Urothelium cell line (cell line): ENCODE measurements around the gene RPL26.

Source experiments
- DNase-seq: peaks from one replicate; pipeline ENCODE4 v3.0.0; 2011; ENCODE audit warnings: low spot score, mixed read lengths
- FAIRE-seq: peaks from 2 replicates; lab custom pipeline; 2011; peaks lifted over from hg19 to GRCh38; lab: Jason Lieb, UNC

RPL26 gene

DNA sequence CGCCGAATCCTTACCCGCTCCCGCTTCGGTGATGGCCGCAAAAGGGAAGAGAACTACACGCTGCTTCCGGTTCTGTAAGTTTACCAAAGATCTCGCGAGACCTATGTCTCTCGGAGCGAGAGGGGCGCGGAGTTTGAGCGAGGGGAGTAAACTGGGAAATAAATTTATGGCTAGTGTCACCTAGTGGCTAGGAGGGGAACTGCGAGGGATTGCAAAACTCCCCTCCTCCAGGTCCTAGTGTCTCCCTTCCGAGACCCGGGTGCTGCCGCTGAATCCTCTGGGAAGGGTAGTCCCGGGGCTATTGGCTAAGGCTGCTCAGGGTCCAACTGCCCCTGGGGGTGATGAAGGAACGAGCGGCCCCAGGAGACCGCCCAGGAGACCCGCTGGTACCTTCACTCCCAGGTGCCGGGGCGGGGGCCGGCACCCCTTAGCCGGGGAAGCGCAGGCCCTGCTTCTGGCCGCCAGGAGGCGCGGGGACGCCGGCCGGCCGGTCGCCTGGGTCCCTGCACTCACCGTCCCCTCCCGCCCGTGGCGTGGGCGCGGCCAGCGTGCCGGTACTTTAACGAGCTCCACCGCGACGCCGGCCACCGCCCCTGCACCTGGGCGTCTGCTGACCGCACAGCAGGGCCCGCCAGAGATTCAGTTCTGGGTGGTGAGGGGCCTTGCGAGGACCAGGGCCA lies at the start of gene RPL26:
Gene RPL26, minus strand, starts transcription at position 51 of the 680 bp plus-strand sequence. CDS start 883 bp downstream, outside the sequence.
- FAIRE-seq (no peak), DNase-seq (peak; percentile 85)

DNA sequence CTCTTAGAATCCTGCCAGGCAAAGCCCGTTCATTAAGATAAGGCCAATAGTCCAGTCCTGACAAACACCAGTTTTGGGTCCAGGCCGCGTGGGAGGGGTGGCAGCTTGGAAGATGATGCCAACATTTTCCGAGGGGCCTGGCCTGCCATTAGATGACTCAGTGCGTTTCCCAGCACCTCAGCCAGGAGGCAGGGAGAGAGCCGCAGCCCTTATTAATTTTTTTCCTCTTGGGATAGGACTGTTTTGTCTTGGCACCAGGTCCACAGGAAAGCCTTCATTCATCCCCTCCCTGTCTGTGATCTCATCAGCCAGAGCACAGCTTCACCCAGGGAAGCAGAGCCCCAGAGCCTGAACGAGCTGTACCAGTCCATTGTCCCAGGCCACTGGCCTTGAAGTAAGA lies 48.0 kb upstream of the RPL26 start:
- peak; percentile 35 for DNase-seq
- no peak for FAIRE-seq

DNA sequence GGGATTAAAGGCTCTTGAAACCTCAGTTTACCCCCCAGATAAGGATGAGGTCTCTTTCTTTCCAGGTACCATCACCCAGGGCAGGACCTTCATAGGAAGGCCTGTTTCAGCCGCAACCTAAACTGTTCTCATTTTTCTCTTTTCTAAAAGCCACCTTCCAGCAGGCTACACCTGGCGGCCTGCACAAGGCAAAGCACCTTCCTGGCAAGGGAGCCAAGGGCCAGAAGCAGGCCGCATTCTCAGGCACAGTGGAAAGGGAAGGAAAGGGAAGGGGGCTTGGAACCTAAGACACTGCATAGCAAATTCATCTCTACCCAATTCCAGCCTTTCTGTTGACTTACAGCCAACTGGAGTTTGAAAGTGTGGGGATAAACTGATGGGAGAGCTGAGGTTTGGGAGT lies 43.8 kb upstream of the RPL26 start:
- no peak for FAIRE-seq

DNA sequence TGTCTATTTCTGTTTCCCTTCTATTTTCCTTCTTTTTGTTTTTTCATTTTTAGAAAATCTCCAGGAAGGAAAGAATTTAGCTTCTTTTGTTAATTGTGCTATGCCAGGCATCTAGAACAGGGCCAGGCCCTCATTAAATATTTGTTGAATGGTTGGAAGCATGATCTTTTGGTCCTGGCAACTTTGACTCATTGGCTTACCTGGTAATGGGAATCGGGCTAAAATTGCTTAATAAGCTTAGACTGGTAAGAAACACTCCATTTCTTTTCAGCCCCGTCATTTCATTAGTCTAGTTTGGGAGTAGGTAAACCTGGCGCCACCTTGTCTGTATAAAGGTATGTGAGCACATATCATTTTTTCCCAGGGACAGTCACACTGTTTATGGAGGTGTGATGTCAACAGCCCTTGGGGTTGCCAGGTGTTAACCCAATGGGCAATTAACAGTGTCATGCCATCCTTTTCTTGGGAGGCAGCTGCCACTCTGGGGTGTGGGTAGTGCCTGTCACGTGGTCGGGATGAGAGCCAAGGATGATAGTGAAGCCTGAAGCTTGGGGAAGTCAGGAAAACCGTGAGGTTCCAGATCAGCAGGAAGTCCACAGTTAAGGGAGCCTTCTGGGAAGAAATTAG lies 43.2 kb upstream of the RPL26 start:
- DNase-seq: no peak
- no peak for FAIRE-seq

More for the DNA sequence above, 43.8 kb upstream of the RPL26 start:
- DNase-seq: no peak

DNA sequence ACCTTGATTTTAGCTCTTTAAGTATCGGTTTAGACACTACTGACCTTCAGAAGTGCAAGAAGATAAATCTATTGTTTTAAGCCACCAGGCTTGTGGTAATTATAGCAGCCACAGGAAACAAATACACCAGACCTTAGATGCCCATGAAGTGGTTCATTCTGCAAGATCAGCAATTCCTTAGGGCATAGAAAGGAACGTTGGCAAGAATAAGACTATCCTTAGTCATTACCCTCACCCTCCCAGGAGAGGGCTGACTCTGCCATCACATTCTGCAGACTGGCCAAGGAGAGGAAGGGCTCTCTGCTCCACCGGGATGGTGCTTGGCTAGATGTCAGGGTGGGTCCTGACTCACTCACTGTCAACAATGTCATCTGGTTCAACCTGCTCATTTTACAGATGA lies 38.6 kb upstream of the RPL26 start:
- FAIRE-seq (no peak), DNase-seq (no peak)

DNA sequence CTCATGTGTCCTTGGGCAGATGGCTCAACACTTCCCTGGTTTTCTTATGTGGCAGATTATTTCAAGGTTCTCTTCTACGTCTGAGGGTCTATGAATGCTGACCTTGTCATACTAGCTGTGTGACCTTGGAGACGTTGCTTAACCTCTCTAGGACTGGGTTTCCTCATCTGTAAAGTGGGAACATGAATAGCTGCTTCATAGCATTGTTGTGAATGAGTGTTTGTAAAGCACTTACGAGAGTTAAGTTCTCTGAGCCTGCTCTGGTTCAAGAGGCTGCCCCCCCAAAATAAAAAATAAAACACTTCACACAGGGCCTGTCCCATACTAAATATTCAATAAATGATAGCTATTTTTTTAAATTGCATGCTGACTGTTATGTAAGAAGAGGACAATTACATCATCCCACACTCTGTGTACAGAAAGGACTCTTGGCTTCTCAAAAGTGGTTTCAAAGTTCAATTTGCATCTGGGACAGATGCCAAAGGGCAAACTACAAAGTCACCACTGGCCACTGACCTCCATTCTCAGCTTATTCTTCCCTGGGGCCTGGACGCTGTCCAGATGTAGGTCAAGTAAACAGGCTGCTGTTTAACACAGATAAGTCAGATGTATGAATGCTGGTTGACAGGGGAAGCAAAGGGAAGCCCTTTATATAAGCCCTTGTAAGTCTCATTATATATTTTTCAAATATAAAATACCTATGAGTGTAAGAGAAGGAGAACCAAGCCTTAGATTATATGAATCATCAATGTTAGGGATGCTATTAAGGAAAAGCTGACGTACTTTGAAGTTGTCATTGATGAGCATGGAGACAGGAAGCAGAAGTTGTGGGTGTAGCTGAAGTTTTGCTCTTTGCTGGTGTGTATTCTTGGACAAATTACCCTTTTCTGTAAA lies 37.3 kb upstream of the RPL26 start:
- FAIRE-seq (no peak), DNase-seq (no peak)

DNA sequence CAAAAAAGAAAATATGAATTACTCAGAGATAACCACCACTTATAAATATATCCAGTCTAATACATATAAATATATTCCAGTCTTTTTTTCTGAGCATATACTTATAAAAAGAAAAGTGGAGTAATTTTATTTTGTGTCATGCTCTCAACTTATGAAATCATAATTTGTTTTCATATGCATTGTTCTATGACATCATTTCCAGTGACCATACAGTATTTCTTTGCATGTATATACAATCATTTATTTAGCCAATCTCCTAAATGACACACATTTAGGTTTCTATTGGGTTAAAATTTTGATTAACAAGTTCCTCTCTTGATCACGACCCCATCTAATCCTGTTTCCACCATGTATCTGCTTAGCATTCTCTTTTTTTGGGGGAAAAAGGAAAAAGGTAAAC lies 36.3 kb upstream of the RPL26 start:
- no peak for DNase-seq
- no peak for FAIRE-seq

DNA sequence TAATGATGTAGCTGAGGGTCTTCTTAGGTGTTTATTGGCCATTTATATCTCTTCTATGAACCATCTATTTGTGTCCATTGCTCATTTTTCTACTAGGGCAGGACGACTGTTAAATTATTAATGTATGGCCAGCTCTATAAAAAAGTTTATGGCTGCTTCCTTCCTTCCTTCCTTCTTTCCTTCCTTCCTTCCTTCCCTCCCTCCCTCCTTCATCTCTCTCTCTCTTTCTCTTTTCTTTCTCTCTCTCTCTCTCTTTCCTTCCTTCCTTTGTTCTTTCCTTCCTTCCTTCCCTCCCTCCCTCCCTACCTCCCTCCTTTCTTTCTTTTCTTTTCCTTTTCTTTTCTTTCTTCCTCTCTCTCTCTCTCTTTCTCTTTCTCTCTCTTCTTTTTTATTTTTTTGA lies 35.5 kb upstream of the RPL26 start:
- no peak for FAIRE-seq

DNA sequence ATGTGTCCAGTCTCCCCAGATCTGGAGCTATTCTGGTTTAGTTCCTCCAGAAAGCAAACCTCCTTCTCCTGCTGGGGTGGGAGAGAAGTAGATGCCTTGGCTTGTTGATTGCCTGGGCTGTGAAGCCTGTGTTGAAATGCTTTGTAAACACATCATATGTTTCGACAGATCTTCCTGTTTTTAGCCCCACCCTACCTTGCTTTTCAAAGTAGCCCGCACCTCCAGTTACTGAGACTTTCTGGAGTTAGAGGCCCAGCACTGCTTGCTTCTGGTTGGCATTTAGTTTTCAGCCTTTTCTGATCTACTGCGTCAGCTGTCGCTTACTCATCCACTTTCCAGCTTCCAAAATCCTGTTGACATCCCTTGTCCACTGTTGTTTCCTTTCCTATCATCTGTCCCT lies 34.8 kb upstream of the RPL26 start:
- FAIRE-seq (no peak), DNase-seq (no peak)

More for the DNA sequence above, 35.5 kb upstream of the RPL26 start:
- DNase-seq: no peak

DNA sequence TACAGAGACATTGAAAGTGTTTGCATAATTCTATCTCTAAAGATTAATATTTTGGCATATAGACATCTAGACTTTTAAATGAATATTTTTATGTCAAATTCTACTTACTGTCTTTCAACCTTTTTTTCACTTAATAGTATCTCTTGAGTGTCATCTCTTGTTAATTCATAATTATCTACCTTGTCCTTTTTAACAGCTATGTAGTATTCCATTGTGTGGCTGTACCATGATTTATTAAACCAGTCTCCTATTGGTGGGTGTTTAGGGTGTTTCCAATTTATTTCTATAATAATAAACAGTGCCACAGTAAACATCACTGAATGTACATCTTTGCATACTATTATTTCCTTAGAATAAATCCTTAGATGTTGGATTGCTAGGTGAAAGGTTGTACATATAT lies 30.9 kb upstream of the RPL26 start:
- DNase-seq: no peak
- no peak for FAIRE-seq

DNA sequence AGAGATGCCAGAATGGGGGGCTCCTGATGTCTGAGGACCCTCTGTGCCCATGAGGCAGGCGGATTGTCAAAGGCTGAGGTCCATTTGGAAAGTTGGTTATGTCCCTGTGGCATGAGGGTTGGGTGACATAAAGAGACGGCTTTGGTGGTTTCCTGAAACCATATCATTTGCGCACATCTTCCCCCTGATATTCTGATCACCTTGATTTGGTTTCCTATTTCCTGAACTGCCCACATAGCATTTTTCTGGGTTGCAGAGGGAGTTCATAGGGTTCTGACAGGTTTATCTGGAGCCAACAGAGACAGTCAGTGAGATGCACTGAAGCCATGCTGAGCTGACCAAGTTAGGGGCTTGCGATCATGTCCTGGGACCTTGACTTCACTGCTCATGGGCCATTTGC lies 30.3 kb upstream of the RPL26 start:
- DNase-seq: no peak
- no peak for FAIRE-seq

DNA sequence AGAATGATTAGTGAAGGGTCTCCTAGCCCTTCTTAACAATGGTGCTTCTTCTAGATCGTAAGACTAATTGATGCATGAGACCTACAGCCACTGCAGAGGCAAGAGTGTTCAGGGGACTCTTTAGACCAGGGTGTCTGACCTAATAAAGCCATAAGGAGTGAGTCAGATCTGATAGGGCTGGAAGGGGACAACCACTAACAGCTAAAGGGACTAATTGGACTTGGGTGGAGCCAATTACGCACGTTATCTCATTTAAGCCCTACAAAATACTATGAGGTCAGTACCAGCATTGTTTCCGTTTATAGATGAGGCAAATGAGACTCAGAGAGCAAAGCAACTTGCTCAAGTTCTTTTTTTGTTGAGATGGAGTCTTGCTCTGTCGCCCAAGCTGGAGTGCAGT lies 29.1 kb upstream of the RPL26 start:
- FAIRE-seq (no peak), DNase-seq (no peak)

DNA sequence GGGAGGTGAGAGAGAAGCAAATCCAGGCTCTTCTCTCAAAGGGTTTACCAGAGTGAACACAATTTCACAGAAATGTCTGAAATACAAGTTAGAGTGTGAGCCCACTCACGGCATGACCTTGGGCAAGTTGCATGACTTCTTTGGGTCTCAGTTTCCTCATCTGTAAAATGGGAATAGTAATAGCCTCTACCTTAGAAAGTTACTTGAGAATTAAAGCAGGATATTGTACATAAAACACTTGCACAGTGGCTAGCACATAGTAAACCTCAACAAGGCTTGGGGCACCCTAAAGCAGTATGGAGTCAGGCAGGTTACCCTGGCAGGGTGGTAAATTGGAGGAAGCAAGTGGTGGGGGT lies 27.9 kb upstream of the RPL26 start:
- FAIRE-seq: no peak
- no peak for DNase-seq

DNA sequence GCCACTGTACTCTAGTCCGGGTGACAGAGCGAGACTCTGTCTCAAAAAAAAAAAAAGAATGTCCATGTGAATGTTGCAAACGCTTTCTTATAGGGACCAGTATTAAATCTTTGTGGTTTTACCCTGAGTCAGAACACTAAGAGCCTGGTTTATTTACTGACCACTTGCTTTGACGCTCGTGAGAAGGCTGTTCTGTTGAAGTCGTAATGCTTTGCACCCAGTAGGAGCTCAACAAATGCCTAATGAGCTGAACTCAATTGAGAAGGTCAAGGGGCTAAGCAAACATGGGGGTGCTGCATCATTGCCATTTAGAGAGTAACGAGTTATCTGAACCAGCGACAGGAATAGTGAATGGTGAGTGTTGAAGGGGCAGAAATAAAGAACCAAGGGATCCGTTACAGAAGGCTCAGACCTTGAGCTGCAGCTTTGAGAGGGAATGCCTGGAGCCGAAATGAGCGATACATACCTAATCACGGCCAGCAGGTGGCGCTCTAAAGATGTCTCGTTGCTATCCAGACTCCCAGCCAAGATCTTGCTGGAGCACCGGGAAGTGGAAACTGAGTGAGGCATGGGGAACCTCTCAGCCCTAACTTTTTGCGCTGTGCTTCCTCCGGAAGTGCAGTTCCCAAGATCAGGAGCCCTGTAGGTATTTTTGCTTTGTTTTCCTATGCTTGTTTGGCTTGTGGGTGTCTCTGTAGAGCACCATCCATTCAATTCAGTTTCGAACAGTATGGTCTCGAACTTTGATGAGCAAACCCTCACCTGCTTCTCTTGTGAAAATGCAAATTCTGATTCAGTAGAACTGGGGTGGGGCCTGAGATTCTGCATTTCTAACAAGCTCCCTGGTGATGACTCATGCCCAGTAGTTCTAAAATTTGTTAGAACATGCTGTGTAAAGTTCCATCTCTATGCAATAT lies 27.2 kb upstream of the RPL26 start:
- FAIRE-seq (no peak), DNase-seq (peak; percentile 64)

DNA sequence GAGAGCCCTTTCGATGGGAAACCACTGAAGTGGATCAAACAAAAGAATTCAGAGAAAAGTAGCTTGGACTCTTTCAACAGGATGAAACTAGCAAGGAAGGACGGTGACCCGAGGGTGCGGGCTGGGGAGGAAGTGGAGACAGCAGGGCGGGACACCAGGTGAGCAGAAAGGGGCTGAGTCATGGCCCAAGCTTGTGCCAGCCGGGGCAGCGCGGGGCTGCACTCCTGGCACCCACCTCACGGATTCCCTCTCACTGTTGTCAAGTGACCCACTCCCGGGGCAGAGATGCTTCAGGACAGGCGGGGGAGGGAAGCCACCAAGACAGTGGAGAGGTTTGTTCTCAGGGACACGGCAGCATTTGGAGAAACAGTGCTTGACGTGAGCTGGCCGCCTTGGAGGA lies 25.4 kb upstream of the RPL26 start:
- DNase-seq (peak; percentile 72), FAIRE-seq (no peak)

DNA sequence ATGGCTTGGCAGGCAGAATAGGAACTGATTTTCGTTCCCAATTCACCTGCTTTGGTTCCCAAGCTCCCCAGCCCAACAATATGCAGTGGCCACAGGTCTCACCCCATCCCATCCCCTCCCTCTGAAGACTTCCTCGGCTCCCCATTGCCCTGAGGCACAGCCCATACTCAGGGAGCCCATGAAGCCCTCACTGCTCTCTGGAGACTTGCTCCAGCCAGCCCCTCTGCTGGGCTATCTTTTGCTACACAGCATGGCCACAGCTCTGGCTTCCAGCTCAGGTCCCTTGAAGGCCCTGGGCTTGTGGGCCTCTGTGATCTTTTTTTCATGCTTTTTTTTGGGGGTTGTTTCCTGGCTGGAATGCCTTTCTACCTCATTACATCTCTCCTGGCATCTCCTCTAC lies 23.2 kb upstream of the RPL26 start:
- DNase-seq (no peak), FAIRE-seq (no peak)

DNA sequence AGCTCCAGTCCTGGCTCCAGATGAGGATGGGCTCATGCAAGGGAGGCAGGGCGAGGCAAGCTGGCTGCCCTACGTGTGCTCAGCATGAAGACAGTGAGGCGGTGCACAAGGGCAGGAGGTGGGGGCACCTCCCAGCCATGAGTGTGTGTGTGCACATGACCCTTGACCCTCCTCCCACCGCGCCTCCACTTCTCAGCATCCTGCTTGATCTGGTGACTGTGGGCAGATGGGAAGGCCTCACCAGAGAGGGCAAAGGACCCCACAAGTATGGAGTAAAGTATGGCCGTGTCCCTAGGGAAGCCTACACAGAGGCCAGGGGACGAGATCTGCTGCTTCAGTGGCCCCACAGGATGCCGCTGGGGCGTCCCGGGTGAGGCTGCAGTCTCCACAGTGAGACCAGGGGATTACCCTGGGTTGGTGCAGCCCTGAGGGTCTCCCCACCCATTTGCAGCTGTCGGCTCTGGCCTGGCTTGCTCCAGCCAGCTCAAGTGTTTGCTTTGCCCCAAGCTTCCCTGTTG lies 22.6 kb upstream of the RPL26 start:
- DNase-seq (no peak), FAIRE-seq (no peak)

DNA sequence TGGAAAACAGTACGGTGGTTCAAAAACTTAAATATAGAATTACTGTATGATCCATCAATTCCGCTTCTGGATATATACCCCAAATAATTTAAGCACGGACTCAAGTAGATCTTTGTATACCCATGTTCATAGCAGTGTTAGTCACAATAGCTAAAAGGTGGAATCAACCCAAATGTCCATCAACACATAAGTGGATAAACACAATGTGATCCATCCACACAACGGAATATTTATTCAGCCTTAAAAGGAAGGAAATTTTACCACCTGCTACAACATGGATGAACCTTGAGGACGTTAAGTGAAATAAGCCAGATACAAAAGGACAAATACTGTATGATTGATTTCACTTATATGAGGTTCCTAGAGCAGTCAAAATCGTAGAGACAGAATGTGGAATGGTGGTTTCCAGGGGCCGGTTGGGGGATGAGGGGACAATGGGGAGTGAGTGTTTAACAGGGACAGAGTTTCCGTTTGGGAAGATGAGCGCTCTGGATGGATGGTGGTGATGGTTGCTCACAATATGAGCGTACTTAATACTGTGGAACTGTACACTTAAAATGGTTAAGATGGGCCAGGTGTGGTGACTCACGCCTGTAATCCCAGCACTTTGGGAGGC lies 20.0 kb upstream of the RPL26 start:
- DNase-seq (no peak), FAIRE-seq (no peak)

DNA sequence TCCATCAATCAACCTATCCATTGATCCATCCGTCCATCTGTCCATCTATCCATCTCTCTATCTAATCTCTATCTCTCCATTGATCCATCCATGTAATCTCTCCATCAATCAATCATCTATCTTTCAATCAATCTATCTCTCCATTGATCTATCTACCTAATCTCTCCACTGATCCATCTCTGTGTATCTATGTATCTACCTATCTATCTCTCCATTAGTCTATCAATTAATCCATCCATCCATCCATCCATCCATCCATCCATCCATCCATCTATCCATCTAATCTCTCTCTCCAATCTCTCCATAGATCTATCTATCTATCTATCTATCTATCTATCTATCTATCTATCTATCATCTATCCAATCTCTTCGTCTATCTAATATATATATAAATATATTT lies 18.1 kb upstream of the RPL26 start:
- FAIRE-seq (no peak), DNase-seq (no peak)

DNA sequence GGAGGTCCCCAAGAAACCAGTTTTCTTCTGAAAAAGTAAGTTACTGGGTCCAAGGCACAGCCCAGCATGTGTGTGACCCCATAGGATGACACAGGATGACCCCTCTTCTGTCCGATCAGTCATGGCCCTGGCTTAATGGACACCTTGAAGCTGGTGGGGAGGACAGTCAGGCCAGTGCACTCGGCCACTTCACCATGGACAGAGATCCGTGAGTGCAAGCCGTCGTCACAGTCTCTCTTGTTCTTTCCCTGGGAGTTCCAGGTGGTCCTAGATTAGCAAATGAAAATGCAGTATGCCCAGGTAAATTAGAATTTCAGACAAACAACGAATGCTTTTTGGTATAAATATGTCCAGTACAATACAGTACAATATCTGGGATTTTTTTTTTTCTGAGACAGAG lies 16.0 kb upstream of the RPL26 start:
- DNase-seq (no peak), FAIRE-seq (no peak)
